ENCODE data around the gene SRGAP3.

SRGAP3 gene

GRCh38 chr3:9107738-9108137 is 141.7 kb downstream of the SRGAP3 start:
- Histone ChIP-seq H3K9ac (ENCODE audit: low read length) (no peak overlapping the region), H3K79me2 (ENCODE audit: low read length) (no peaks in the 10 kb centered on the region), H3K27ac (ENCODE audit: low read length) (no peak overlapping the region), H2AFZ (ENCODE audit: low read depth, low read length) (no peak overlapping the region), H3K9me3 (ENCODE audit: insufficient read depth, low read length) (no peaks in the 10 kb centered on the region), H3K36me3 (replicated peaks; ENCODE audit: low read depth, low read length) (no peaks in the 10 kb centered on the region), H3K27me3 (ENCODE audit: low read depth, low read length) (peaks cover 9% of the 10 kb centered on the region), H4K20me1 (ENCODE audit: insufficient read depth, low read length) (no peaks in the 10 kb centered on the region), H3K4me1 (ENCODE audit: low read length) (no peaks in the 10 kb centered on the region), H3K4me2 (ENCODE audit: low read length) (no peak overlapping the region), H3K4me3 (ENCODE audit: low read length) (no peak overlapping the region)
- no peak for TF ChIP-seq EZH2phosphoT487 (IDR thresholded peaks at IDR 0.05; ENCODE audit: low read depth)
- TF ChIP-seq CTCF (IDR thresholded peaks at IDR 0.05; ENCODE audit: low read depth, low read length): no peak

- Histone ChIP-seq H3K4me3 (ENCODE audit: low read length) (no peak overlapping the region), H3K4me2 (ENCODE audit: low read length) (no peak overlapping the region), H3K27ac (ENCODE audit: low read length) (no peak overlapping the region), H3K9me3 (ENCODE audit: insufficient read depth, low read length) (no peaks in the 10 kb centered on the region), H3K4me1 (ENCODE audit: low read length) (peaks cover 13% of the 10 kb centered on the region), H3K79me2 (ENCODE audit: low read length) (no peaks in the 10 kb centered on the region), H3K9ac (ENCODE audit: low read length) (no peak overlapping the region), H3K36me3 (replicated peaks; ENCODE audit: low read depth, low read length) (no peaks in the 10 kb centered on the region), H2AFZ (ENCODE audit: low read depth, low read length) (no peak overlapping the region), H3K27me3 (ENCODE audit: low read depth, low read length) (peaks cover 9% of the 10 kb centered on the region), H4K20me1 (ENCODE audit: insufficient read depth, low read length) (no peaks in the 10 kb centered on the region)
- TF ChIP-seq CTCF (IDR thresholded peaks at IDR 0.05; ENCODE audit: low read depth, low read length) (no peak), EZH2phosphoT487 (IDR thresholded peaks at IDR 0.05; ENCODE audit: low read depth) (no peak)
Observed at GRCh38 chr3:9105421-9105820, 144.0 kb downstream of the SRGAP3 start.

GRCh38 chr3:9104121-9104520 is 145.3 kb downstream of the SRGAP3 start:
- Histone ChIP-seq H3K4me1 (ENCODE audit: low read length) (peaks cover 16% of the 10 kb centered on the region), H3K4me3 (ENCODE audit: low read length) (no peak overlapping the region)

GRCh38 chr3:9102240-9102981 is 147.0 kb downstream of the SRGAP3 start:
- H2AFZ ChIP-seq (ENCODE audit: low read depth, low read length): no peak overlapping the region
- H3K4me3 ChIP-seq (ENCODE audit: low read length): no peak overlapping the region
- no peak for TF ChIP-seq CTCF (IDR thresholded peaks at IDR 0.05; ENCODE audit: low read depth, low read length)
- no peak for TF ChIP-seq EZH2phosphoT487 (IDR thresholded peaks at IDR 0.05; ENCODE audit: low read depth)
- H4K20me1 ChIP-seq (ENCODE audit: insufficient read depth, low read length): no peaks in the 10 kb centered on the region
- no peaks in the 10 kb centered on the region for H3K79me2 ChIP-seq (ENCODE audit: low read length)
- H3K27me3 ChIP-seq (ENCODE audit: low read depth, low read length): peaks cover 16% of the 10 kb centered on the region
- peaks cover 16% of the 10 kb centered on the region for H3K4me1 ChIP-seq (ENCODE audit: low read length)
- H3K27ac ChIP-seq (ENCODE audit: low read length): no peak overlapping the region
- H3K9me3 ChIP-seq (ENCODE audit: insufficient read depth, low read length): no peaks in the 10 kb centered on the region
- no peaks in the 10 kb centered on the region for H3K36me3 ChIP-seq (replicated peaks; ENCODE audit: low read depth, low read length)
- H3K4me2 ChIP-seq (ENCODE audit: low read length): no peak overlapping the region
- no peak overlapping the region for H3K9ac ChIP-seq (ENCODE audit: low read length)

More at GRCh38 chr3:9104121-9104520, 145.3 kb downstream of the SRGAP3 start:
- Histone ChIP-seq H3K4me2 (ENCODE audit: low read length) (no peak overlapping the region), H3K79me2 (ENCODE audit: low read length) (no peaks in the 10 kb centered on the region), H2AFZ (ENCODE audit: low read depth, low read length) (no peak overlapping the region), H4K20me1 (ENCODE audit: insufficient read depth, low read length) (no peaks in the 10 kb centered on the region), H3K9ac (ENCODE audit: low read length) (no peak overlapping the region), H3K27me3 (ENCODE audit: low read depth, low read length) (peaks cover 4% of the 10 kb centered on the region; the same call in 1 of the 2 replicates), H3K9me3 (ENCODE audit: insufficient read depth, low read length) (no peaks in the 10 kb centered on the region), H3K27ac (ENCODE audit: low read length) (no peak overlapping the region), H3K36me3 (replicated peaks; ENCODE audit: low read depth, low read length) (no peaks in the 10 kb centered on the region)
- no peak for TF ChIP-seq CTCF (IDR thresholded peaks at IDR 0.05; ENCODE audit: low read depth, low read length)
- TF ChIP-seq EZH2phosphoT487 (IDR thresholded peaks at IDR 0.05; ENCODE audit: low read depth): no peak

Measured in OCI-LY3 (cell line).